HG02642 (cell line): ENCODE data around the gene ALDH3A1.

Source experiments
- ATAC-seq: cut with Tn5 transposase; IDR thresholded peaks from one replicate; pipeline ENCODE4 v1.9.1; 2021; ENCODE audit warnings: mild to moderate bottlenecking; ENCODE audit not compliant: unreplicated experiment, poor library complexity

Gene ALDH3A1

GRCh38 chr17:19707728-19708221, 40.3 kb downstream of the ALDH3A1 start:
- ATAC-seq = no peak

- no peak for ATAC-seq
These were observed 41.0 kb downstream of the ALDH3A1 start for GRCh38 chr17:19706791-19707727.

GRCh38 chr17:19705771-19706770, 42.0 kb downstream of the ALDH3A1 start:
- no peak for ATAC-seq

- no peak for ATAC-seq
These were observed 42.9 kb downstream of the ALDH3A1 start for GRCh38 chr17:19705201-19705600.

- no peak for ATAC-seq
These were observed 44.1 kb downstream of the ALDH3A1 start for GRCh38 chr17:19703828-19704613.

- ATAC-seq = no peak
These were observed 44.8 kb downstream of the ALDH3A1 start for GRCh38 chr17:19703106-19703827.

- no peak for ATAC-seq
These were observed 45.9 kb downstream of the ALDH3A1 start for GRCh38 chr17:19702217-19702641.
